ENCODE measurements around the gene SPATA2.
"Not testable (repeated sequence)": the region's sequence is repeated elsewhere in the genome, so short reads cannot be mapped to it uniquely, and the experiment has no call there.

The SPATA2 gene

DNA sequence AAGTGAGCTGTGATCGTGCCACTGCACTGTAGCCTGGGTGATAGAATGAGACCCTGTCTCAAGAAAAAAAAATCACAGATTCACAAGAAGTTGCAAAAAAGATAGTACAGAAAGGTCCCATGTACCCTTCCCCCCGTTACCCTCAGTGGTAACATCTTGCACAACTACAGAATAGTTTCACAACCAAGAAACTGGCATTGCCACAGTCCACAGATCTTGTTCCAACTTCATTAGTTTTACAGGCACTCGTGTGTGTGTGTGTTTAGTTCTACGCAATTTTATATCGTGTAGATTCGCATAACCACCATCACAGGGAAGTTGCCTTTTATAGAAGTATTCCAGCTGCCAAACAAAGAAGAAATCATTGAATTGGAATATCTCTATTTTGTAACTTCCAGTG is 19.1 kb downstream of the SPATA2 start:
- peaks cover 12% of the 10 kb centered on the region for H3K4me1 Mint-ChIP-seq (ENCODE audit: low read depth)

DNA sequence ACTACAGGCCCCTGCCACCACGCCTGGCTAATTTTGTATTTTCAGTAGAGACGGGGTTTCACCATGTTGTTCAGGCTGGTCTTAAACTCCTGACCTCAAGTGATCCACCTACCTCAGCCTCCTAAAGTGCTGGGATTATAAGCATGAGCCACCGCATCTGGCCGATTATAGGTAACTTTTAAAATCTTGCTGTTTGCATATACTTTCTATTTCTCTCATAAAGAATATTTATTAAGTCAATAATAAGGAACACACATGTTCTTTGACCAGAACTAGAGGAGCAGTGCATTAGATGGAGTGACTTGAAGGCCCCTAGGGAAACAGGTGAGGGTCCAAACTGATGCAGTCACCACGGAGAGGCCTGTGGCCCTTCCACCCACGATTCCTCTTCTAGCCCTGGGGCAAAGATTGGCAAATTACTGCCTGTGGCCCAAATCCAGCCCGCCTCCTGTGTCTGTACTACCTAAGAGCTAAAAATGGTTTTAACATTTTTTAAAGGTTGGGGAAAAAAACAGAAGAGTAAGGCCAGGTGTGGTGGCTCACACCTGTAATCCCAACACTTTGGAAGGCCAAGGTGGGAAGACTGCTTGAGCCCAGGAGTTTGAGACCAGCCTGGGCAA is 19.7 kb downstream of the SPATA2 start:
- H3K4me3 Mint-ChIP-seq; H3K27me3 Mint-ChIP-seq (ENCODE audit: low read depth); H3K27ac Mint-ChIP-seq; H3K36me3 Mint-ChIP-seq (ENCODE audit: low read depth); H3K9me3 Mint-ChIP-seq: not testable (repeated sequence)
- H3K4me1 Mint-ChIP-seq (ENCODE audit: low read depth): peaks cover 12% of the 10 kb centered on the region

More for the DNA sequence above, 19.1 kb downstream of the SPATA2 start:
- Mint-ChIP-seq H3K9me3 (no peaks in the 10 kb centered on the region), H3K27me3 (ENCODE audit: low read depth) (no peaks in the 10 kb centered on the region), H3K27ac (no peak overlapping the region), H3K4me3 (no peak overlapping the region), H3K36me3 (ENCODE audit: low read depth) (no peaks in the 10 kb centered on the region)

DNA sequence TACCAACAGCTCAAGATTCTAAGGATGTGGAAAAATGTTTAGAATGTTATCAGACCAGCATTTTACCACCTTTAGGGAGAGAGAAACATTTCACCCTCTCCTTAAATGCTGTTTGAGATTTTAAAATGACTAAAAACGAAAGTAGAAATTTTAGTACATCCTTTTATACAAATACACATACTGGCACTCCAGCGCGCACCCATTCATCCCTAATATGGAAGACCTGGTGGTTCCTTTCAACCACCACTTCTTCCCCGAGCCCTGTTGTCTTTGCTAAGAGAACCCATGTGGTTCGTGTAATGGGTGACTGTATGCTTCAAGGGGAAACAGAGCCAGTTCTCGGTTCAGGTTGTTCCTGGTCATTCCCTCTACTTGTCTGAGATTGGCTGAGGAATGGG is 21.3 kb downstream of the SPATA2 start:
- peaks cover 5% of the 10 kb centered on the region for H3K36me3 Mint-ChIP-seq (ENCODE audit: low read depth)

DNA sequence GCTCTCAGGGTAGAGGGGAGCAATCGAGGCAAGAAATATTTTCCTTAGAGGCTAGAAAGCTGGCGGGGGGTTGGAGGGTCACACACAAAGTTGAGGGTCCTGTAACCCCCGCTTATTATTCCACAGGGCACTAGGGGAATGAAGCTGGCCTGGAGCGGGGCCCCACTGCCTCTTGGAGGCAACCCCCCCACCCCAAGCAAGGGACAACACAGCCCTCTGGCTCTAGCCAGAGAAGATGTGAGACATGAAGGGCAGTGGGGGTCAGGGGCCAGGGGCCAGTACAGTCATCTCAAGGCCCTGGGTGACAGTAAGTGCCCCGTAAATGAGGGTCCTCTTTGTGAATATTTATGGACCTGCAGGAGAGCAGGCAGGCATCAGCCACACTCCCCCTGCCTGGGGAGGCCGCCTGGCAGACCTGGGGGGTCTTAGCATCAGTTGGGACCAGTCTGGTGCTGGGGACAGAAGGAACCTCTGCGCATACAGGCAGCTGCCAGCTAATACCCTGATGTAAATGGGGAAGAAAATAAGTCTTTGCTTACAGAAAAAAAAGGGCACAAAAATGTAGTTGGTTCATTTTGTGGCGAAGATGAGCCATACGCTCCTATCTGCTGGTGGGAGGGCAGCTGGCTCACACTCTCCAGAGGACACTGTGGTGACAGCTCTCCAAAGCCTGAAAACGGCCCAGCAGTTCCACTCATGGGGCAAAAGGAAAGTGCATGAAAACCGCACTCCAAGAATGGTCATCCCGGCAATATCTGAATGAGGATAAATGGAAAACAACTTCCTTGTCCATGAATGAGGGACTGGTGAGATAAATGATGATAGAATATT is 21.9 kb downstream of the SPATA2 start:
- H3K27ac Mint-ChIP-seq: peak overlapping the region; percentile 67
- peak overlapping the region; percentile 31 for H3K4me3 Mint-ChIP-seq

More for the DNA sequence above, 21.3 kb downstream of the SPATA2 start:
- Mint-ChIP-seq H3K9me3 (no peaks in the 10 kb centered on the region), H3K27me3 (ENCODE audit: low read depth) (no peaks in the 10 kb centered on the region), H3K27ac (peak overlapping the region; percentile 67), H3K4me3 (peak overlapping the region; percentile 31), H3K4me1 (ENCODE audit: low read depth) (peaks cover 12% of the 10 kb centered on the region)

DNA sequence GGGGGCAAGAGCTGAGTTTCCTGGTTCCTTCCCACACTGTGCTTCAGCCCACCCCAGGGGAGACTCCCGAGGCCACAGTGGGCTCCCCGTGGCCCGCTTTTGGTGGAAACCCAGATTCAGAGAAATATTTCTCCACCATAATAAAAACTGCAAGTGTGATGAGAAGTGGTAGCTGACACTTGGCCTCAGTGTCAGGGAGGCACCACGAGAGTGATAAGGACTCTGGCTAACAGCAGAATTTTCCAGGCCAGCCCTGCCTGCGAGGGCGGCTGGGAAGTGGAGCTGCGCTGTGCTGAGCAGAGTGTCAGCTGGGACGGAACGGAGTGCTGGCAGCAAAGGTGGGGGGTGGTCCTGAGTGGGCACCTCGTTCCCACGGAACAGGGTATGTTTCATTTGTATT is 22.5 kb downstream of the SPATA2 start:
- no peak overlapping the region for H3K4me3 Mint-ChIP-seq
- peak overlapping the region; percentile 36 for H3K27ac Mint-ChIP-seq
- no peaks in the 10 kb centered on the region for H3K27me3 Mint-ChIP-seq (ENCODE audit: low read depth)
- peaks cover 13% of the 10 kb centered on the region for H3K36me3 Mint-ChIP-seq (ENCODE audit: low read depth)
- H3K4me1 Mint-ChIP-seq (ENCODE audit: low read depth): peaks cover 16% of the 10 kb centered on the region
- H3K9me3 Mint-ChIP-seq: no peaks in the 10 kb centered on the region

More for the DNA sequence above, 21.9 kb downstream of the SPATA2 start:
- H3K9me3 Mint-ChIP-seq: no peaks in the 10 kb centered on the region
- H3K4me1 Mint-ChIP-seq (ENCODE audit: low read depth): peaks cover 12% of the 10 kb centered on the region
- peaks cover 11% of the 10 kb centered on the region for H3K36me3 Mint-ChIP-seq (ENCODE audit: low read depth)
- H3K27me3 Mint-ChIP-seq (ENCODE audit: low read depth): no peaks in the 10 kb centered on the region

DNA sequence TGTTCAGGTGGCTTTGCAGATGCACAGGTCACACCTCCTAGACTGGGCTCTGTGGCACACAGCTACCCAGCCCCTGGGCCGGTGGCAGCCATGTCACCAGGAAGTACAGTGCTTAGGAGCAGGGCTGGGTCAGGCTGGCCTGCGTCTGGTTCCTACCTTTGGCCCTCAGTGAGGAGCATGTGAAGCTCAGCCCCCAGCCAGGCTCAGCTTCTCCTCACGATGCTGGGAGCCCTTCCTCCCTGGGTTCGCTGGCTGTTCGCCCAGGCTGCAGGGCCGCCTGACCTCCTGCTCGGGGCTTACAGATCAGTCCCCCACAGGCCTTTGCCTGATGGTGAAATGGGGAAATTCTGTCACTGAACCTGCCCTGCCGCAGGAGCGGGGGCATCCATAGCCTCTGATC is 23.1 kb downstream of the SPATA2 start:
- H3K4me3 Mint-ChIP-seq: no peak overlapping the region
- peaks cover 15% of the 10 kb centered on the region for H3K36me3 Mint-ChIP-seq (ENCODE audit: low read depth)
- H3K4me1 Mint-ChIP-seq (ENCODE audit: low read depth): peaks cover 16% of the 10 kb centered on the region
- H3K9me3 Mint-ChIP-seq: no peaks in the 10 kb centered on the region
- H3K27ac Mint-ChIP-seq: no peak overlapping the region
- no peaks in the 10 kb centered on the region for H3K27me3 Mint-ChIP-seq (ENCODE audit: low read depth)

DNA sequence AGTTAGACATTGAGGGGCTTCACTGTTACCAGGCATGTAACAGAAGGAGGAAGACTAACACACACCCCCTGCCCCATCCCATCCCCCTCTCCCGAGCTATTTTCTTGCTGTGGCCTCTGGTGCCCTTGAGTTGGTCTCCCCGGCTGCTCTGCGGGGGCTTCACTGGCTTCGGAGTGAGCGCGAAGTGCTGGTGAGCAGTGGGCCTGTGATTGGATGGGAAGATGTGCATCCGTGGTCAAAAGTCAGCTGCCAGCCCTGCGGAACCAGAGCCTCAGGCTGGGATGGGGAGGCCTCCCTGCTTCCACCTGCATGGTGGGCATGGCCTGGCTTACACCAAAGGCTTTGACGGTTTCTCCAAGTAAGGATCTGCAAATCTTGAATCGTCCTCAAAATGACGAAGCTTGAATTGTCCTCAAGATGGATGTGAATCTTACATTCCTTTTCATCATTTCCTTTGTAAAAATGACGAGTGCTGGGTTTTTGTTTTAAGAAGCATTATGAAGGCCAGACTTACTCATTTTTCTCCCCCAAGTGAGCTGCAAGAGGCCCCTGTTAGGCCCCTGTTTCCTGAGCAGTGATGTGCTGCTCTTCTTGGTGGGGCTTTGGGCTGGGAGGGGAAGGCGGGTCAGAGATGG is 23.7 kb downstream of the SPATA2 start:
- no peaks in the 10 kb centered on the region for H3K27me3 Mint-ChIP-seq (ENCODE audit: low read depth)
- no peaks in the 10 kb centered on the region for H3K9me3 Mint-ChIP-seq
- no peak overlapping the region for H3K4me3 Mint-ChIP-seq
- H3K27ac Mint-ChIP-seq: no peak overlapping the region
- peaks cover 16% of the 10 kb centered on the region for H3K36me3 Mint-ChIP-seq (ENCODE audit: low read depth)
- H3K4me1 Mint-ChIP-seq (ENCODE audit: low read depth): peaks cover 16% of the 10 kb centered on the region

DNA sequence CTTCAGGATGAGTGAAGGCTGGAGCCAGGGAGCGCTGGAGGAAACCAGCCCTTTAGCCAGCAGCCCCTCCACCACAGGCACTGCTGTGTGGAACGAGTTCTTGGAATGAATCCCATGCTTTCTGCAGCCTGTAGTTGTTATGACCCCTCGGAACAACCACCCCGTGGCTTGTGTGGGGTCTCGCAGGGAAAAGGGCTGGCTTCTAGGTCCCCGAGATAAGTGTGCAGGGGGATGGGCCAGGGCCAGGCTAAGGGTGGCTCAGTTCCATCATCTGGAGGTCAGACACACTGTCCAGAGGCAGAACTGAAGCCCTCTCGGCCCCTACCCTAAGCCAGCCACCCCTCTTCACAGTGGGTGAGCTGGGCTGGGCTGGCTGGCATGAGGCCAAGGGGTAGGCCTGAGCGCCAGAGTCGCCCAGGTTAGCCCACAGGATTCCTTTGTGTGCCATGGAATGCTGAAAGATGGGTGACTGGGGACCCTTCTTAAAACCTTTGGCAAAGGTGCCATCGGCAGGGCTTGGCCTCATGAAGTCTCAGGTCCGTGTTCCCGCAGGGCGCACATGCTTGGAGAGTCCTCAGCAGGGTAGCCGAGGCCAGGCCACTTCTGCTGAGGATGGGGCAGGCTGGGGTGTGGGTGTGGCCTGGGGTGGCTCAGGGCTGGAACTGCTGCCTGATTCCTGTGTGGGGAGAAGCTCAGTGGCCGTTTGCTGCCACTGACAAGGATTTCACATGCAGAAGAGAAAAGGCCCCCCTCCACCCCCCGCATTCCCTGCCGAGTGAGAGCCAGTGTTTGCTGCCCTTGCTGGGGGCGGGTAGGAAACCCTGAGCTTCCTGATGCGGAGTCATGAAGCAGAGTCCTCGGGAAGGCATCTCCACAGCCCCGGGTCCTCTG is 24.6 kb downstream of the SPATA2 start:
- Mint-ChIP-seq H3K27me3 (ENCODE audit: low read depth) (no peaks in the 10 kb centered on the region), H3K27ac (no peak overlapping the region), H3K36me3 (ENCODE audit: low read depth) (peaks cover 23% of the 10 kb centered on the region), H3K9me3 (no peaks in the 10 kb centered on the region), H3K4me1 (ENCODE audit: low read depth) (peaks cover 16% of the 10 kb centered on the region), H3K4me3 (no peak overlapping the region)

DNA sequence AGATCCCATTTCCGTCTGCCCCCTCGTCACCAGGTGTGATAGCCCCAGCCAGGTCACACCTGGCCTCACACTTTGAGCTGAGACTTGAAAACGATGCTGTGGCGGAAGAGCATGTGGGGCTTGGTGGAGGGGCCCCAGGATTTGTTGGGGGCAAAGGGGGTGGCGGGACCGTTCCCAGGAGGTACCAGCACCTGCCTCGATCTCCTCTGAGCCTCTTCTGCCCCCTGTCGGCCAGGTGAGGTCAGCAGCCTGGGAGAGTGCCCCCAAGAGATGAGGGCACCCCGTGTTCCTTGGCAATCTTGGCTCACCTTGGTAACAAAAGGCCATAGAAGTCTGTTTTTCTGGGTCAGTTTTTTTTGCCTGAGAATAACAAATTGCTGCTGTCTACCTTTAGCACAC is 25.4 kb downstream of the SPATA2 start:
- Mint-ChIP-seq H3K9me3 (no peaks in the 10 kb centered on the region), H3K27me3 (ENCODE audit: low read depth) (no peaks in the 10 kb centered on the region)

DNA sequence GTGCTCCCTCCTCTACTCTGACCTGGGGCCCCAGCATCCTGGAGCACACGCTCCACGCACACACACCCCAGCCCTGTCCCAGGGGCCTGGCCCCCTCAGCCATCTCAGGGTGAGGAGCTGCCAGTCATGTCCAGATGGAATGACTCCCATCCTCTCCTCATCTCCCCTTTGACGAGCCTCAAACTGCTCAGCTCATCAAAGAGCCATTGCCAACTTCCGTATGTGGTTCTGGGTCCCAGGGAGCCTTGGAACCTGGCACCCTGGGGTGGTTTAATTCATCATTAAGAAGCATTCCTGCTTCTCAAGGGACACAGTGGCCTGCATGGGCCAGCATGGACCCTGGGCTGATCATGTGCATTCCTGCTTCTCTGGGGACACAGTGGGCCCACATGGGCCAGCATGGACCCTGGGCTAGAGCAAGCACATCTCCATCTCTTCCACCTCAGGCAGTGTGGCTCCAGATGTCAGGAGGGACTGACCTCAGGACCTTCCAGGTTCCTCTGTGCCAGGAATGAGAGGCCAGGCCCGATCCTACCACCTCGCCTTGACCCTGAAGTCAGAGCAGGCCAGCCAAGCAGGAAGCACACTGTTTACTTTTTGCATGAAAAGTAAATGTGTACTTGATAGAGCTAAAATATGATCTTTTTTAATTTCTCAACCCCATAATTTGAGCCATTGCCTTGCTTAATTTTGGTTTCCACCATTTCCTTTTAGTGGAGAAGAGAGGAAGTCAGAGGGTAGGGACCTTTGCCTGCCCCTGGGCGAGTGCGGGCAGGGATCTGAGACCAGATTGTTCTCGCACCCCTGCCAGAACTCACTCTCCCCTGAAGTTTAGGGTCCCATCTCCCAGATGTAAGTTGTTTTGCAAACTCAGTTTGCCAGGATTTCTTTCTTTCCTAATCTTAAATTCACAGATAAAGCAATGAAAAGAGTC is 26.1 kb downstream of the SPATA2 start:
- peaks cover 15% of the 10 kb centered on the region for H3K4me1 Mint-ChIP-seq (ENCODE audit: low read depth)
- no peaks in the 10 kb centered on the region for H3K27me3 Mint-ChIP-seq (ENCODE audit: low read depth)
- H3K27ac Mint-ChIP-seq: no peak overlapping the region
- H3K4me3 Mint-ChIP-seq: no peak overlapping the region
- peaks cover 26% of the 10 kb centered on the region for H3K36me3 Mint-ChIP-seq (ENCODE audit: low read depth)
- no peaks in the 10 kb centered on the region for H3K9me3 Mint-ChIP-seq

More for the DNA sequence above, 25.4 kb downstream of the SPATA2 start:
- peaks cover 25% of the 10 kb centered on the region for H3K36me3 Mint-ChIP-seq (ENCODE audit: low read depth)
- no peak overlapping the region for H3K4me3 Mint-ChIP-seq
- H3K4me1 Mint-ChIP-seq (ENCODE audit: low read depth): peaks cover 16% of the 10 kb centered on the region
- H3K27ac Mint-ChIP-seq: no peak overlapping the region

DNA sequence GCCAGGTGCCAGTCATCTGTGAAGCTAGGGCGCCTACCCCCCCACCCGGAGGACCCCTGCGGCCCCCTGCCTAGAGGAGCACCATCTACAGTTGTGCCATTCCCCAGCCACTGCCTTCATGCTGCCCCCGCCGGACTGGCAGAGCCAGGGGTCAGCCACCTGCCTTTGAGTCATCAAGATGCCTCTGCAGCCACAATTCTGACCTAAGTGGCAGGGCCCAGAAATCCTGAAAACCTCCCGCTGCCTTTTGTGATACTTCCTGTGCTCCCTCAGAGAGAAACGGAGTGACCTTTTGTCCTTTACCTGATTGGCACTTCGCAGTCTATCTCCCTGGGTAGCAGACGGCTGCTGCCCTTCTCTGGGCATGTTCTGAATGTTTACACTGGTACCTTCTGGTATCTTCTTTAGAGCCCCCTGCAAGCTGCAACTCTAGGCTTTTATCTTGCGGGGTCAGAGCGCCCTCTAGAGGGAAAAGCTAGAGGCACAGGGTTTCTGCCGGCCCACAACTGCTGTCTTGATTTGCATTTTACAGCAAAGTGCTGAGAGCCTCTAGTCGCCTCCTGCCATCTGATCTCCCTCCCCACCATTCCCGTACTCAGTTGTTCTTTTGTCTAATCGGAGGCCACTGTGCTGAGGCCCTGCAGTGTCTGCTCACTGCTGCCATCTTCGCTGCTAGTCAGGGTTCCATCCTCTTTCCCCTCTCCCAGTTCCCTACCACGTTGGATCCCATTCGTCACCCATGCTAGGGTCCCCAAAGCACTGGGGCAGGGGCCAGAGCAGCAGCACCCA is 26.9 kb downstream of the SPATA2 start:
- H3K4me3 Mint-ChIP-seq: no peak overlapping the region
- H3K27me3 Mint-ChIP-seq (ENCODE audit: low read depth): no peaks in the 10 kb centered on the region
- H3K36me3 Mint-ChIP-seq (ENCODE audit: low read depth): peaks cover 28% of the 10 kb centered on the region
- no peaks in the 10 kb centered on the region for H3K9me3 Mint-ChIP-seq
- H3K27ac Mint-ChIP-seq: no peak overlapping the region
- H3K4me1 Mint-ChIP-seq (ENCODE audit: low read depth): peaks cover 6% of the 10 kb centered on the region

DNA sequence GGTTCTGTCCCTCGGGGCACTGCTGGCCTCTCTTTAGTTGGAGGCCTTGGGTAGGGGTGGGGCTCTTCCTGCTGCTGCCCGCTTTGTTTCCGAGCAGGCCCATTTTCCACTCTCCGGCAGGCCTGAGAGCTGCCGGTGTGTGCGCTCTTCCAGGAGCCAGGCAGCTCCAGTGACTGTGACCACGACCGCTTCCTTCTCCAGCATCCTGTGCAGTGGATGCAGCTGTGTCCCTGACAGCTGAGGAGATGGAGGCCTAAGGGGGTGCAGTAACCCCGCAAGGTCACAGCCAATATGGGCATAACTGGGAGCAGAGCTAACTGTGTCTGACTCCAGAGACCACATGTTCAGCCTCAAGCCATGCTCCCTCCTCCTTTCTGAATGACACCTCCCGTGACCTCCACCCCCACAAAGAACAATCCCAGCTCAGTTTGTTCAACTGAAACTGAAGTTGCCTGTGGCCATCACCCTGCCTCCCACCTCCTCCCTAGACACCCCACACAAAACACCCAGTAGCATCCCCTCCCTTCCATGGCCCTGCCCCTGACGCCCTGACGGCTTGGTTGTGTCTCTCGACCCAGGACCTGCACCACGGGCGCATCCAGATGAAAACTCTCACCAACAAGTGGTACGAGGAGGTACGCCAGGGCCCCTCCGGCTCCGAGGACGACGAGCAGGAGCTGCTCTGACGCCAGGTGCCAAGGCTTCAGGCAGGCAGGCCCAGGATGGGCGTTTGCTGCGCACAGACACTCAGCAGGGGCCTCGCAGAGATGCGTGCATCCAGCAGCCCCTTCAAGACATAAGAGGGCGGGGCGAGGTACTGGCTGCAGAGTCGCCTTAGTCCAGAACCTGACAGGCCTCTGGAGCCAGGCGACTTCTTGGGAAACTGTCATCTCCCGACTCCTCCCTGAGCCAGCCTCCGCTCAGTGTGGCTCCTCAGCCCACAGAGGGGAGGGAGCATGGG is 27.8 kb downstream of the SPATA2 start:
- Mint-ChIP-seq H3K9me3 (no peaks in the 10 kb centered on the region), H3K36me3 (ENCODE audit: low read depth) (peaks cover 30% of the 10 kb centered on the region), H3K4me3 (no peak overlapping the region), H3K27me3 (ENCODE audit: low read depth) (no peaks in the 10 kb centered on the region), H3K4me1 (ENCODE audit: low read depth) (peaks cover 4% of the 10 kb centered on the region), H3K27ac (peak overlapping the region; percentile 33)

Measured in T-helper 1 cell treated with Interleukin-12 subunit alpha and Interleukin-12 subunit beta and Interleukin-4 antibody, amounts not matched to agents 30 μg/mL and 1 μg/mL, for 36 hours (primary cell).